ENCODE results near the gene KDM5A. TPM values are rescaled to one million over a fixed set of nuclear protein-coding genes. Genes with fewer than 3 reads are reported as not detected.

The KDM5A gene
- polyA plus RNA-seq, 1 of the 3 experiments (the other 2 are of a cell fraction): 6.2 TPM

GRCh38 chr12:241266-241665, 147.9 kb downstream of the KDM5A start (continued):
- TF ChIP-seq MEF2A (IDR thresholded peaks at IDR 0.05; ENCODE audit: borderline replicate concordance, low read depth): no peak

GRCh38 chr12:240566-240965, 148.6 kb downstream of the KDM5A start:
- Histone ChIP-seq H3K9me3 (no peaks in the 10 kb centered on the region), H4K20me1 (ENCODE audit: insufficient read depth) (no peaks in the 10 kb centered on the region), H3K9me2 (no peaks in the 10 kb centered on the region), H3K27me3 (ENCODE audit: insufficient read depth) (no peaks in the 10 kb centered on the region), H2AFZ (ENCODE audit: low read depth) (no peak overlapping the region), H3K36me3 (replicated peaks in 1 of 2; ENCODE audit: control insufficient read depth in 1 of 2, insufficient read depth in 2 of 2, low read length in 1 of 2) (no peaks in the 10 kb centered on the region), H3K4me2 (no peak overlapping the region), H3F3A (replicated peaks; ENCODE audit: insufficient read depth) (no peaks in the 10 kb centered on the region), H3K27ac (ENCODE audit: low read depth in 2 of 2, low read length in 1 of 2) (no peak overlapping the region), H3K4me3 (ENCODE audit: low read depth in 2 of 2, low read length in 1 of 2) (no peak overlapping the region), H3K4me1 (ENCODE audit: control insufficient read depth in 1 of 2, insufficient read depth in 2 of 2, low read depth in 1 of 2, low read length in 1 of 2) (no peaks in the 10 kb centered on the region), H3K9ac (no peak overlapping the region), H3K79me2 (ENCODE audit: insufficient read depth) (no peaks in the 10 kb centered on the region)
- no peak for DNase-seq
- TF ChIP-seq TCF12 (IDR thresholded peaks at IDR 0.05) (no peak), SMC3 (IDR thresholded peaks at IDR 0.05; ENCODE audit: low read depth, low read length) (no peak), PBX3 (IDR thresholded peaks at IDR 0.05) (no peak), NFIC (IDR thresholded peaks at IDR 0.05; ENCODE audit: borderline replicate concordance) (no peak), TEAD4 (IDR thresholded peaks at IDR 0.05; ENCODE audit: borderline replicate concordance, insufficient read depth) (no peak), GATA2 (CRISPR knock-in tag; IDR thresholded peaks at IDR 0.05) (no peak), POLR2AphosphoS5 (IDR thresholded peaks at IDR 0.05; ENCODE audit: low read depth, low read length) (no peak), JUND (IDR thresholded peaks at IDR 0.05) (no peak), ELF1 (IDR thresholded peaks at IDR 0.05) (no peak), USF1 (IDR thresholded peaks at IDR 0.05; ENCODE audit: borderline replicate concordance, low read depth) (no peak)
- CTCF ChIA-PET: interaction anchor here (1.2 kb wide), 1 partner anchor 37 kb away, joined by 3 read pairs; no protein-coding TSS in a partner anchor
- POLR2A ChIA-PET: no interaction called here
- WGBS (ENCODE audit: low lambda C conversion rate): 67% methylated on average over 9 of the region's 9 CpGs

- no peaks in the 10 kb centered on the region for H3K9me2 ChIP-seq
- H3K27me3 ChIP-seq (ENCODE audit: insufficient read depth): no peaks in the 10 kb centered on the region
- POLR2A ChIA-PET: no interaction called here
- H3K79me2 ChIP-seq (ENCODE audit: insufficient read depth): no peaks in the 10 kb centered on the region
- no peak overlapping the region for H3K27ac ChIP-seq (ENCODE audit: low read depth in 2 of 2, low read length in 1 of 2)
- H3K4me3 ChIP-seq (ENCODE audit: low read depth in 2 of 2, low read length in 1 of 2): no peak overlapping the region
- no peaks in the 10 kb centered on the region for H3K4me1 ChIP-seq (ENCODE audit: control insufficient read depth in 1 of 2, insufficient read depth in 2 of 2, low read depth in 1 of 2, low read length in 1 of 2)
- no peak overlapping the region for H2AFZ ChIP-seq (ENCODE audit: low read depth)
- H3K9me3 ChIP-seq: no peaks in the 10 kb centered on the region
- H3K36me3 ChIP-seq (replicated peaks in 1 of 2; ENCODE audit: control insufficient read depth in 1 of 2, insufficient read depth in 2 of 2, low read length in 1 of 2): no peaks in the 10 kb centered on the region
- WGBS (ENCODE audit: low lambda C conversion rate): 33% methylated on average over 19 of the region's 19 CpGs
- CTCF ChIA-PET: interaction anchor here (1.0 to 1.5 kb wide), 2 partner anchors 16 to 19 kb away, joined by 3 to 6 read pairs; no protein-coding TSS in a partner anchor
- H3K4me2 ChIP-seq: no peak overlapping the region
- no peaks in the 10 kb centered on the region for H3F3A ChIP-seq (replicated peaks; ENCODE audit: insufficient read depth)
- no peak overlapping the region for H3K9ac ChIP-seq
- no peak for DNase-seq
- no peaks in the 10 kb centered on the region for H4K20me1 ChIP-seq (ENCODE audit: insufficient read depth)
- TF ChIP-seq ZBTB33 (IDR thresholded peaks at IDR 0.05; ENCODE audit: borderline replicate concordance, low read depth): no peak
- no peak for TF ChIP-seq GATA2 (CRISPR knock-in tag; IDR thresholded peaks at IDR 0.05)
- no peak for TF ChIP-seq MAX (IDR thresholded peaks at IDR 0.05; ENCODE audit: low read depth)
- no peak for TF ChIP-seq CTCF (IDR thresholded peaks at IDR 0.05)
- no peak for TF ChIP-seq REST (IDR thresholded peaks at IDR 0.05; ENCODE audit: low read depth, low read length)
- no peak for TF ChIP-seq CHD2 (IDR thresholded peaks at IDR 0.05; ENCODE audit: low read length, partially characterized antibody)
These were observed 150.3 kb downstream of the KDM5A start for GRCh38 chr12:238736-239398.
